ENCODE data around the gene DNMT3L.
"Not testable (repeated sequence)": the region's sequence is repeated elsewhere in the genome, so short reads cannot be mapped to it uniquely, and the experiment has no call there.

DNA sequence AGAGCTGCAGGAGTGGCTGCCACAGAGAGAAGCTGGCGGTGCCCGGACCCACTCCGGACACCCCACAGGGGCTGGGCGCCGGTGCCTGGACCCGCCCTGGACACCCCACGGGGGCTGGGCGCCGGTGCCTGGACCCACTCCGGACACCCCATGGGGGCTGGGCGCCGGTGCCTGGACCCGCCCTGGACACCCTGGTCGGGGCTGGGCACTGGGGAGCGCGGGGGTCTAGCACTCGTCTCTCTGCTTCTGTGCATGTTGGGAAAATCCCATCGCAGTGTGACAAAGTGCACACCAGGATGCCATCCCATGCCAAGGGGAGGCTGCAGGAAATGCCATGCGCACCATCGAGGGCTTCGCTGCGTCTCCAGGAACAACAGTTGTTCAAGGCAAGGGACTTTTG is 32.1 kb downstream of the DNMT3L start:
- TF ChIP-seq, protein P1, sequence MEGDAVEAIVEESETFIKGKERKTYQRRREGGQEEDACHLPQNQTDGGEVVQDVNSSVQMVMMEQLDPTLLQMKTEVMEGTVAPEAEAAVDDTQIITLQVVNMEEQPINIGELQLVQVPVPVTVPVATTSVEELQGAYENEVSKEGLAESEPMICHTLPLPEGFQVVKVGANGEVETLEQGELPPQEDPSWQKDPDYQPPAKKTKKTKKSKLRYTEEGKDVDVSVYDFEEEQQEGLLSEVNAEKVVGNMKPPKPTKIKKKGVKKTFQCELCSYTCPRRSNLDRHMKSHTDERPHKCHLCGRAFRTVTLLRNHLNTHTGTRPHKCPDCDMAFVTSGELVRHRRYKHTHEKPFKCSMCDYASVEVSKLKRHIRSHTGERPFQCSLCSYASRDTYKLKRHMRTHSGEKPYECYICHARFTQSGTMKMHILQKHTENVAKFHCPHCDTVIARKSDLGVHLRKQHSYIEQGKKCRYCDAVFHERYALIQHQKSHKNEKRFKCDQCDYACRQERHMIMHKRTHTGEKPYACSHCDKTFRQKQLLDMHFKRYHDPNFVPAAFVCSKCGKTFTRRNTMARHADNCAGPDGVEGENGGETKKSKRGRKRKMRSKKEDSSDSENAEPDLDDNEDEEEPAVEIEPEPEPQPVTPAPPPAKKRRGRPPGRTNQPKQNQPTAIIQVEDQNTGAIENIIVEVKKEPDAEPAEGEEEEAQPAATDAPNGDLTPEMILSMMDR (IDR thresholded peaks at IDR 0.05): not testable (repeated sequence)
- not testable (repeated sequence) for TF ChIP-seq RAD21 (IDR thresholded peaks at IDR 0.05; ENCODE audit: low read length); TAF1 (IDR thresholded peaks at IDR 0.05; ENCODE audit: borderline replicate concordance, low read depth, low read length); POLR2AphosphoS5 (IDR thresholded peaks at IDR 0.05; ENCODE audit: low read depth, low read length); SMC3 (IDR thresholded peaks at IDR 0.05; ENCODE audit: low read depth, low read length); EZH2phosphoT487 (IDR thresholded peaks at IDR 0.05; ENCODE audit: borderline replicate concordance, low read depth); NRF1 (IDR thresholded peaks at IDR 0.05; ENCODE audit: low read depth, low read length); ELF1 (IDR thresholded peaks at IDR 0.05)
- TF ChIP-seq, protein P2, sequence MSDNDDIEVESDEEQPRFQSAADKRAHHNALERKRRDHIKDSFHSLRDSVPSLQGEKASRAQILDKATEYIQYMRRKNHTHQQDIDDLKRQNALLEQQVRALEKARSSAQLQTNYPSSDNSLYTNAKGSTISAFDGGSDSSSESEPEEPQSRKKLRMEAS (IDR thresholded peaks at IDR 0.05; ENCODE audit: low read depth): not testable (repeated sequence)
- TF ChIP-seq, protein P3, sequence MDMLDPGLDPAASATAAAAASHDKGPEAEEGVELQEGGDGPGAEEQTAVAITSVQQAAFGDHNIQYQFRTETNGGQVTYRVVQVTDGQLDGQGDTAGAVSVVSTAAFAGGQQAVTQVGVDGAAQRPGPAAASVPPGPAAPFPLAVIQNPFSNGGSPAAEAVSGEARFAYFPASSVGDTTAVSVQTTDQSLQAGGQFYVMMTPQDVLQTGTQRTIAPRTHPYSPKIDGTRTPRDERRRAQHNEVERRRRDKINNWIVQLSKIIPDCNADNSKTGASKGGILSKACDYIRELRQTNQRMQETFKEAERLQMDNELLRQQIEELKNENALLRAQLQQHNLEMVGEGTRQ (IDR thresholded peaks at IDR 0.05; ENCODE audit: borderline replicate concordance, low read depth, low read length): not testable (repeated sequence)
- TF ChIP-seq, protein P4, sequence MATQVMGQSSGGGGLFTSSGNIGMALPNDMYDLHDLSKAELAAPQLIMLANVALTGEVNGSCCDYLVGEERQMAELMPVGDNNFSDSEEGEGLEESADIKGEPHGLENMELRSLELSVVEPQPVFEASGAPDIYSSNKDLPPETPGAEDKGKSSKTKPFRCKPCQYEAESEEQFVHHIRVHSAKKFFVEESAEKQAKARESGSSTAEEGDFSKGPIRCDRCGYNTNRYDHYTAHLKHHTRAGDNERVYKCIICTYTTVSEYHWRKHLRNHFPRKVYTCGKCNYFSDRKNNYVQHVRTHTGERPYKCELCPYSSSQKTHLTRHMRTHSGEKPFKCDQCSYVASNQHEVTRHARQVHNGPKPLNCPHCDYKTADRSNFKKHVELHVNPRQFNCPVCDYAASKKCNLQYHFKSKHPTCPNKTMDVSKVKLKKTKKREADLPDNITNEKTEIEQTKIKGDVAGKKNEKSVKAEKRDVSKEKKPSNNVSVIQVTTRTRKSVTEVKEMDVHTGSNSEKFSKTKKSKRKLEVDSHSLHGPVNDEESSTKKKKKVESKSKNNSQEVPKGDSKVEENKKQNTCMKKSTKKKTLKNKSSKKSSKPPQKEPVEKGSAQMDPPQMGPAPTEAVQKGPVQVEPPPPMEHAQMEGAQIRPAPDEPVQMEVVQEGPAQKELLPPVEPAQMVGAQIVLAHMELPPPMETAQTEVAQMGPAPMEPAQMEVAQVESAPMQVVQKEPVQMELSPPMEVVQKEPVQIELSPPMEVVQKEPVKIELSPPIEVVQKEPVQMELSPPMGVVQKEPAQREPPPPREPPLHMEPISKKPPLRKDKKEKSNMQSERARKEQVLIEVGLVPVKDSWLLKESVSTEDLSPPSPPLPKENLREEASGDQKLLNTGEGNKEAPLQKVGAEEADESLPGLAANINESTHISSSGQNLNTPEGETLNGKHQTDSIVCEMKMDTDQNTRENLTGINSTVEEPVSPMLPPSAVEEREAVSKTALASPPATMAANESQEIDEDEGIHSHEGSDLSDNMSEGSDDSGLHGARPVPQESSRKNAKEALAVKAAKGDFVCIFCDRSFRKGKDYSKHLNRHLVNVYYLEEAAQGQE (IDR thresholded peaks at IDR 0.05; ENCODE audit: low read depth, low read length): not testable (repeated sequence)

All from SK-N-SH (cell line).